RWPE1 (cell line): ENCODE data around the gene STEAP3.
"Not testable (repeated sequence)": the region's sequence is repeated elsewhere in the genome, so short reads cannot be mapped to it uniquely, and the experiment has no call there.

Source experiments
- CTCF ChIA-PET: fragments of 350-600 bp; sonication (Branson Sonifier 250); formaldehyde crosslinking; extraction: SDS; loops from one replicate; lab custom pipeline; 2021; lab: Yijun Ruan, JAX
- POLR2A ChIA-PET: fragments of 400-600 bp; formaldehyde crosslinking; extraction: SDS; loops from one replicate; lab custom pipeline; 2020; ENCODE audit warnings: antibody characterized with exemption; ENCODE audit not compliant: low non-redundant PET; lab: Yijun Ruan, JAX
- DNase-seq: peaks from one replicate; pipeline ENCODE4 v3.0.0; 2012; ENCODE audit warnings: low spot score
- H3K27ac ChIP-seq: fragments of 450-650 bp; 2 replicates; pipeline ENCODE4 v1.5.1; 2017
- TF ChIP-seq, protein P1 (sequence below): fragments of 450-650 bp; conservative IDR thresholded peaks from 2 replicates; pipeline ENCODE4 v1.5.1; 2017; ENCODE audit warnings: low read depth, mild to moderate bottlenecking

Gene STEAP3

DNA sequence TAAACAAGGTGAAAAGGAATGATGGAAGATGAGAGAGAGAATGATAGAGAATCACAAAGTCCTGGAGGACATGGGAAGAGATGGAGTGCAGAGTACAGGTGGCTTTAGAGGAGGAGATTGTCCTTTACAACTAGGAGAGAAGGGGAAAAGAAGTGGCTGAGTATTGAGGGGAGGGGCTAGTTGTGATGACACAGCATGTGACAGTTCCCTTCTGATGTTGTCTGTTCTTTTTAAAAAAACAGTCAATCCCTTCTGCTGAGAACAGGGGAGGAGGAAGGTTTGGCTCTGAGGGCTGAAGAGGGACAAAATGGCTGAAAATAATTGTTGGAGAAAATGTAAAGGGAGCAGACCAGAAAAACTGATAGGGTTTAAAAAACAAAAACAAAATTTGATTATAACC is 44.0 kb downstream of the STEAP3 start:
- DNase-seq = no peak
- TF ChIP-seq, protein P1, sequence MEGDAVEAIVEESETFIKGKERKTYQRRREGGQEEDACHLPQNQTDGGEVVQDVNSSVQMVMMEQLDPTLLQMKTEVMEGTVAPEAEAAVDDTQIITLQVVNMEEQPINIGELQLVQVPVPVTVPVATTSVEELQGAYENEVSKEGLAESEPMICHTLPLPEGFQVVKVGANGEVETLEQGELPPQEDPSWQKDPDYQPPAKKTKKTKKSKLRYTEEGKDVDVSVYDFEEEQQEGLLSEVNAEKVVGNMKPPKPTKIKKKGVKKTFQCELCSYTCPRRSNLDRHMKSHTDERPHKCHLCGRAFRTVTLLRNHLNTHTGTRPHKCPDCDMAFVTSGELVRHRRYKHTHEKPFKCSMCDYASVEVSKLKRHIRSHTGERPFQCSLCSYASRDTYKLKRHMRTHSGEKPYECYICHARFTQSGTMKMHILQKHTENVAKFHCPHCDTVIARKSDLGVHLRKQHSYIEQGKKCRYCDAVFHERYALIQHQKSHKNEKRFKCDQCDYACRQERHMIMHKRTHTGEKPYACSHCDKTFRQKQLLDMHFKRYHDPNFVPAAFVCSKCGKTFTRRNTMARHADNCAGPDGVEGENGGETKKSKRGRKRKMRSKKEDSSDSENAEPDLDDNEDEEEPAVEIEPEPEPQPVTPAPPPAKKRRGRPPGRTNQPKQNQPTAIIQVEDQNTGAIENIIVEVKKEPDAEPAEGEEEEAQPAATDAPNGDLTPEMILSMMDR = no peak
- CTCF ChIA-PET = no interaction called here
- POLR2A ChIA-PET = no interaction called here
- H3K27ac ChIP-seq = no peak overlapping the region

DNA sequence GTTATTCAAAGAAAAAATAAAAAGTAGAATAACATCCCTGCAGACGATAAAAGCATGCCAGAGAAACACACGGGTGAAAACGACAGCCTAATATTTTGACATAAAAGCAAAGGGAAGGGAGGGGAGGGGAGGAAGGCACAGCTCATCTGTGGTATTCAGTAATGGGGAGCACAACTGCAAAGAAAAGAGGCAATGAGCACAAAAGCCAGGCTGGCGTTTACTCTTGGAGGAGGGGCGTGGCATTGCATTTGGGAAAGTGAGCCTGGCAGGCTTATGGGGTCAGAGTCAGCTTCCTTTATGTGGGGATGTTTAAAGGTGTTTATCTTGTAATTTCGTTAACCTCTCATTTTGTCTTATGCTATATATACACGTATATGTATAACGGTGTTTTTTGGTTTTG is 53.2 kb downstream of the STEAP3 start:
- POLR2A ChIA-PET = no interaction called here
- no peak for DNase-seq
- H3K27ac ChIP-seq = no peak overlapping the region
- CTCF ChIA-PET = interaction anchor here (0.7 kb wide), 1 partner anchor 94 kb away, joined by 5 read pairs; no protein-coding TSS in a partner anchor
- TF ChIP-seq, protein P1 = no peak

DNA sequence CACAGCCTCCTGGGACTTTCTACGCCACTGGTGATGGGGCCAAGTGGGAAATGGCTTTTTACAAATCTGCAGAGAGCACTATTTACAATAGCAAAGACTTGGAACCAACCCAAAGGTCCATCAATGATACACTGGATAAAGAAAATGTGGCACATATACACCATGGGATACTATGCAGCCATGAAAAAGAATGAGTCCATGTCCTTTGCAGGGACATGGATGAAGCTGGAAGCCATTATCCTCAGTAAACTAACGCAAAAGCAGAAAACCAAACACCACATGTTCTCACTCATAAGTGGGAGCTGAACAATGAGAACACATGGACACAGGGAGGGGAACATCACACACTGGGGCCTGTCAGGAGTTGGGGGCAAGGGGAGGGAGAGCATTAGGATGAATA is 54.8 kb downstream of the STEAP3 start:
- CTCF ChIA-PET, H3K27ac ChIP-seq, DNase-seq, POLR2A ChIA-PET: not testable (repeated sequence)

DNA sequence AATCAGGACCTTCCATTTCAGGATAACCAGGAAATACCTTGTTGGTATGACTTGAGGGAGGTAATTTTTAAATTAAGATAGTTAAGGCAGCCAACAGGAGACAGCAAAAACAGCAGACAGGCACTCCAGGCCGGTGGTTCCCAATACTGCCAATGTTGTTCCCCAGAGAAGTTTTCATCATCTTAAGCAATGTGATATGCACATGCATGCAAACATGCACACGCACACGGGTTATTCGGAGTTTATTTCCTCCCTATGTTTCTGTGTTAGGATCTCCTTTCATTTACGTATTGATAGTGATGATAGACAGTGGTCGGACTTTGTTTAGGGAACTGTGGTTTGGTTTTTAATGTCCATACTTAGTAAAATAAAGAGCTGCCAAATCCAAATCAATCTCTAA is 55.3 kb downstream of the STEAP3 start:
- DNase-seq = no peak
- ChIA-PET POLR2A (no interaction called here), CTCF (no interaction called here)
- no peak overlapping the region for H3K27ac ChIP-seq
- TF ChIP-seq, protein P1 = no peak

DNA sequence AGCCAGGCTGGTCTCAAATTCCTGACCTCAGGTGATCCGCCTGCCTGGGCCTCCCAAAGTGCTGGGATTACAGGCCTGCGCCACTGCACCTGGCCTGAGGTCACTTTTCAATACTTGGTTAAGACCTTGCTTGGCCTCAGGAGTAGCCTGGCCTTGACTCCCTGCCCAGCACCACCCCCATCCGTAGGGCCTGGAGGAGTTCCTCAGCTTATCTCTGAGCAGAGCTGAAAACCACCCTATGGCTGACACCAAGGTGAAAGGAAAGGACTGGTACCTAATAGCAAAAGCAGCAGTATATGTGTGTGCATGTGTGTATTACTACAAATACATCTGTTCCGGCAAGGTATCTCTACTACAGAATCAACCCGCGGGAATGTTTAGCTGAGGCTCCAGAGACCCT is 56.0 kb downstream of the STEAP3 start:
- DNase-seq = no peak
- no peak overlapping the region for H3K27ac ChIP-seq
- TF ChIP-seq, protein P1 = no peak
- POLR2A ChIA-PET = no interaction called here
- CTCF ChIA-PET = interaction anchor here (0.5 kb wide), 1 partner anchor 396 kb away, joined by 3 read pairs; no protein-coding TSS in a partner anchor

DNA sequence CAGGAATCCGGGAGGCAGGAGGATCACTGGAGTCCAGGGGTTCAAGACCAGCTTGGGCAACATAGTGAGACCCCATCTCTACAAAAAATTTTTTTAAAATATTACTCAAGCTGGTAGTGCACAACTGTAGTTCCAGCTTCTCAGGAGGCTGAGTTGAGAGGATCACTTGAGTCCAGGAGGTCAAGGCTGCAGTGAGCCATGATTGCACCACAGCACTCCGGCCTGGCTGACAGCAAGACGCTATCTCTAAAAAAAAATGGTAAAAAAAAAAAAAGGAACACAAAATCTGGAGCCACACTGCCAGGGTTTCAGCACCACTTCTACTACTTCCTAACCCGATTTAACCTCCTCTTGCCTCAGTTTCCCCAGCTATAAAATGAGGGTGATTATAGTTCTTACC is 57.0 kb downstream of the STEAP3 start:
- no peak overlapping the region for H3K27ac ChIP-seq
- ChIA-PET CTCF (no interaction called here), POLR2A (no interaction called here)
- TF ChIP-seq, protein P1 = no peak
- DNase-seq = no peak

DNA sequence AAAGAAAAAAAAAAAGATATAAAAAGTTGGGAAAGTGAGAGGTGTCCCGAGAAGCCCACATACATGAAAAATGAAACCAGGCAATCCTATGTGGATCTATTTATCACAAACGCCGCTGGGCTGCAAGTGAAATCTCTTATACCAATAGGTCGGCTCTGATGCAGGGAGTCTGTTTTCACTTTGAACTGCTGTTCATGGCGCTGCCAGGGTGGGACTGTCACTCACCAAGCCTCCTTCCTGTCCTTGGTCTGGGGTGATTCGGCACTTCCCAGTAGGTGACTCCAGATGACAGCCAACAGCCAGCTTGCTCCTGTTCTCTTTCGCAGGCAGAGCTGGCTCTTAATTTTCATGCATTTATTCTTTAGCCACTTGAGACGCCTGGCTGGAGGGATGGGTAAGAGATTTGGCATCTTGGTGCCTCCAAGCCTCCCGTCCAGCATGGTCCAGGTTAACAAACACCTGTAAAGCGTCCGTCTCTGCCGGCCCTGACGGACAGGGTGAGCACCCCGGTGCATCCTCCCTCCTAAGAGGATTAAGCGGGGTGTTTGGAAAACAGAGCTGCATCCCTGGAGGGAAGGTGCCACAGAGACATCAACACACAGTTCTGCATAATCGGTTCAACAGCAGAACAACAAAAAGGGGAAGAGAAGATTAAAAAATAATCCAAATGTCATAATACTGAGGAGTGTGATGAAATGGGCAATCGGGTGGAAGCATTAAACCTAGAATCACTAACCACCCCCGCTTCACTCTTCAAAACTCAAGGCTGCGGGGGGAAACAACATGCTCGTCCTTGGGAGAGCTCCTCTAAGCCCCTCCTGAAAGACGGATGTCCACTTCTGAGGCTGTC is 58.7 kb downstream of the STEAP3 start:
- TF ChIP-seq, protein P1 = no peak
- CTCF ChIA-PET = no interaction called here
- DNase-seq = no peak
- H3K27ac ChIP-seq = peak overlapping the region; percentile 71
- POLR2A ChIA-PET = no interaction called here
